ENCODE measurements around the gene LRRC47. TPM values are rescaled to one million over a fixed set of nuclear protein-coding genes. Genes with fewer than 3 reads are reported as not detected.

The LRRC47 gene
- total and polyA plus RNA-seq, 8 donors = 34.2 to 66.4 (median 51.8) TPM

DNA sequence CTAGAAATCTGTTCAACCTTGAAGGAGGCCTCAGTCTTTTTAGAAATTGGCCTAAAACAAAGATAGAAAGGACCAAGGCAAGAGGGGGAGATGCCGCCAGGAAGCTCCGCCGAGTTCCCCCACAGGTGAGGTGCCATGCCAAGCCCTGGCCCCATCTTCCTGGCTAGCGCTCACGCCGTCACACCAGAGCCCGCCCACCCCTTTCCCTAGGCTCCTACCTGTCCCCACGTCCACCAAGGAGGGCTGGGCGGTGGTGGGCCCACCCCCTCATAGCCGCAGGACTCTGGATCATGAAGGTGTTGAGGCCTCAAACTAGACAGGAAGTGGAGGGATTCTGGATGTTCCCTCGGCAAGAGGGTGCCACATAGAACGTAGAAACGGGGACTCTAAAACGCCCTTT, 59.6 kb downstream of the LRRC47 start:
- H3K36me3 ChIP-seq = peaks cover 0 to 54% of the 10 kb centered on the region in 2 donors
- no peak for TF ChIP-seq CTCF (IDR thresholded peaks at IDR 0.05)
- intact Hi-C loops (cut with DNase I) = no loop called here
- H3K4me3 ChIP-seq = no peak overlapping the region
- DNase-seq = peak in 1 of 4 donors; percentile 64
- H3K9me3 ChIP-seq = no peaks in the 10 kb centered on the region
- ATAC-seq = no peak
- H3K27me3 ChIP-seq = peaks cover 0 to 19% of the 10 kb centered on the region in 2 donors
- no peaks in the 10 kb centered on the region for H3K4me1 ChIP-seq
- H3K27ac ChIP-seq = no peak overlapping the region

DNA sequence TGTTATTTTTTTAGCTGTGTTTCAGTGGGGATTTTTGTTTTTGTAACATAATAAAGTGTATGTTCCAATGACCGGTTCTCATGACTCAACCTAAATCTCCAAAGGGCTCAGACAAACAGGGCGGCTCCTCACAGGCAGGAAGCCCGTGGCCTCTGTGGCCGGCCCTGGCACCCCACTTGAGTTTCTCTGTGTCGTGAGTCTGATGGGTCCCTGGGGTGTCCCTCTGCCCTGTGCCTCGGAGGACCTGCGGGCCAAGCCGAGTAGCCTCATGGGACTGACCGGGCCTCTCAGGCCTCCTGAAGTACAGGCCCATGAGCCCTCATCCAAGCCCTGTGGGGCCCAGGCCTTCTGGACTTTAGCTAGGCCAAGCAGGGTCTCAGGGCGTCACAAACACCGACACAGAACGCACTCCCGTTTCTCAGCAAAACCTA, 60.2 kb downstream of the LRRC47 start:
- no peaks in the 10 kb centered on the region for H3K9me3 ChIP-seq
- intact Hi-C loops (cut with DNase I) = no loop called here

GRCh38 chr1:3735688-3736087, 60.6 kb downstream of the LRRC47 start:
- intact Hi-C loops (cut with DNase I) = no loop called here
- ATAC-seq (no peak), DNase-seq (peak in 1 of 4 donors; percentile 45)
- H3K4me3 ChIP-seq = no peak overlapping the region
- no peak for TF ChIP-seq CTCF (IDR thresholded peaks at IDR 0.05)
- no peaks in the 10 kb centered on the region for H3K9me3 ChIP-seq
- peaks cover 0 to 48% of the 10 kb centered on the region in 2 donors for H3K36me3 ChIP-seq
- H3K4me1 ChIP-seq = no peaks in the 10 kb centered on the region
- no peak overlapping the region for H3K27ac ChIP-seq
- peaks cover 0 to 29% of the 10 kb centered on the region in 2 donors for H3K27me3 ChIP-seq

More for the DNA sequence above, 60.2 kb downstream of the LRRC47 start:
- Histone ChIP-seq H3K36me3 (peaks cover 0 to 49% of the 10 kb centered on the region in 2 donors), H3K27me3 (peaks cover 0 to 24% of the 10 kb centered on the region in 2 donors), H3K4me3 (no peak overlapping the region), H3K27ac (no peak overlapping the region), H3K4me1 (no peaks in the 10 kb centered on the region)
- no peak for ATAC-seq
- DNase-seq = peak in 1 of 4 donors; percentile 55
- TF ChIP-seq CTCF (IDR thresholded peaks at IDR 0.05) = no peak

- intact Hi-C loops (cut with DNase I) = no loop called here
- Histone ChIP-seq H3K4me3 (no peak overlapping the region), H3K4me1 (no peaks in the 10 kb centered on the region), H3K27me3 (peaks cover 0 to 34% of the 10 kb centered on the region in 2 donors), H3K9me3 (no peaks in the 10 kb centered on the region), H3K36me3 (peaks cover 0 to 48% of the 10 kb centered on the region in 2 donors), H3K27ac (no peak overlapping the region)
- TF ChIP-seq CTCF (IDR thresholded peaks at IDR 0.05) = no peak
- ATAC-seq (no peak), DNase-seq (peak in 1 of 4 donors; percentile 51)
Observed at GRCh38 chr1:3735027-3735681, 61.1 kb downstream of the LRRC47 start.

- DNase-seq (peak in 1 of 4 donors; percentile 69), ATAC-seq (no peak)
- Histone ChIP-seq H3K27me3 (peaks cover 0 to 40% of the 10 kb centered on the region in 2 donors), H3K4me3 (no peak overlapping the region), H3K36me3 (peaks cover 0 to 48% of the 10 kb centered on the region in 2 donors), H3K27ac (no peak overlapping the region), H3K9me3 (no peaks in the 10 kb centered on the region), H3K4me1 (no peaks in the 10 kb centered on the region)
- intact Hi-C loops (cut with DNase I) = no loop called here
- no peak for TF ChIP-seq CTCF (IDR thresholded peaks at IDR 0.05)
Observed at GRCh38 chr1:3734602-3735001, 61.7 kb downstream of the LRRC47 start.
